HG02852 (cell line): Measurements from ENCODE around the gene LAMC1.
"Not testable (repeated sequence)": the region's sequence is repeated elsewhere in the genome, so short reads cannot be mapped to it uniquely, and the experiment has no call there.

ENCODE experiments used
- ATAC-seq: cut with Tn5 transposase; IDR thresholded peaks from one replicate; pipeline ENCODE4 v1.9.1; 2021; ENCODE audit warnings: mild to moderate bottlenecking, moderate library complexity; ENCODE audit not compliant: unreplicated experiment

LAMC1 gene

GRCh38 chr1:183143576-183144315 is 120.5 kb downstream of the LAMC1 start:
- ATAC-seq = no peak

DNA sequence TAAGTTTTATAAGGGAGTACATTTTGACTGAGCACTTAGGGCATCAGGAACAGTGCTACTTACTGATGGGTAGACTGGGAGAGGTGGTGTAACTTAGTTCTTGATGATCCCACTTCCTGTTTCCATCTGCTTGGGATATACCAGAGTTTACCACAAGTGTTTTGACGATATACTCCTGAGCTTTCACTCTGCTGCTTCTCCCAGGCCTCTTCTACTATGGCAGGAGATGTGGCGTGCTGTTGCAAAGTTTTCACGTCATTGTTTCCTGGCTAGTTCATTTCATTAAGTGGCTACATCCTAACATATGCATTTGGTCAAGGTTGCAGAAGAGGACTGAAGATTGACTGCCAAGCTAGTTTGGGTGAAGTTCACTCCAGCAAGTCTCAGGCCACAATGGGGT is 121.5 kb downstream of the LAMC1 start:
- no peak for ATAC-seq

DNA sequence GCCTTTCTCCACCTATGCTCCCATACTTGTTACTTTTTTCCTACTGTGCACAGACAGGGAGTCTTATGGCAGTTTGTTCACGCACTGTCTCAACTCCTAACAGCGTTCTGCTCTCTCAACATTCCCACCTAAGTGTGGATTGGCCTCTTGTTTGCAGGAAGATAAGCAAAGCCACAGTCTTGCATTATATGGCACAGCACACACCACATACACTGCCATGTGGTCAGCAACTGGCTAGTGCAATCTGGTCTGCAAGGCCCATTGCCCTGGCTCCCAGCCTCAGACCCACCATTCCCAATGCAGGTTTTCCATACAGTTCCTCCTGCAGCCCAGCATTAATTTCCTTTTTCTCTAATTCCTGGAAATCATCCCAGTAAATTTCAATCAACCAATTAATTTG is 124.5 kb downstream of the LAMC1 start:
- no peak for ATAC-seq

GRCh38 chr1:183148599-183148998 is 125.4 kb downstream of the LAMC1 start:
- no peak for ATAC-seq

DNA sequence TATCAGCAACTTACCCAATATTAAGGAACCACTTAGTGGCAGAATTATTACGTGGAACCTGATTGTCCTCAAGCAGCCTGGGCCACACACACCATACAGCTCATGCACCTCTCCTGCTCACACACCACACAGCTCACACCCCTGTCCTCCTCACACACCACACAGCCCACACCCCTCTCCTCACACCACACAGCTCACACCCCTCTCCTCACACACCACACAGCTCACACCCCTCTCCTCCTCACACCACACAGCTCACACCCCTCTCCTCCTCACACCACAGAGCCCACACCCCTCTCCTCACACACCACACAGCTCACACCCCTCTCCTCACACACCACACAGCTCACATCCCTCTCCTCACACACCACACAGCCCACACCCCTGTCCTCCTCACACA is 126.1 kb downstream of the LAMC1 start:
- ATAC-seq = no peak

- ATAC-seq = not testable (repeated sequence)
Observed at GRCh38 chr1:183150032-183150431, 126.8 kb downstream of the LAMC1 start.

GRCh38 chr1:183150445-183150844 is 127.2 kb downstream of the LAMC1 start:
- no peak for ATAC-seq

- no peak for ATAC-seq
Observed at GRCh38 chr1:183152180-183152579, 129.0 kb downstream of the LAMC1 start.

GRCh38 chr1:183155939-183156338 is 132.7 kb downstream of the LAMC1 start:
- no peak for ATAC-seq

DNA sequence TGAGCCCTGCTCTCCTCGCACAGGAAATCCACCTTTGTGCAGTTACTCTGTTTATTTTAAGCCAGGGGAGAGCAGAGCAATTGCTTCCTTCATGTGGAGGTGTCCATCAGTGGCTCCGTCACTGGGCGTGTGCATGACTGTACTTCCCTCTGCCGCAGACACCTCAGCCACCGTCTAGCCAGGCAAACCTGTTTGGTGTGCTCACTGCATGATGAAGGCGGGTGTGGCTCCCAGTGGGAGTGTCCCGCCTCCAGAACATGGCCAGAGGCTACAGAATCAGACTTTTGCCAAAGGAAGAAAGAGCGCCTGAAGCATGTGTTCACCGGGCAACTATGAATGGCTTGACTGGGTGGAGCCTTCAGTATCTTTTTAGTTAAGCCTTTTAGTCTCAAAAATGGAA is 136.7 kb downstream of the LAMC1 start:
- ATAC-seq = no peak

DNA sequence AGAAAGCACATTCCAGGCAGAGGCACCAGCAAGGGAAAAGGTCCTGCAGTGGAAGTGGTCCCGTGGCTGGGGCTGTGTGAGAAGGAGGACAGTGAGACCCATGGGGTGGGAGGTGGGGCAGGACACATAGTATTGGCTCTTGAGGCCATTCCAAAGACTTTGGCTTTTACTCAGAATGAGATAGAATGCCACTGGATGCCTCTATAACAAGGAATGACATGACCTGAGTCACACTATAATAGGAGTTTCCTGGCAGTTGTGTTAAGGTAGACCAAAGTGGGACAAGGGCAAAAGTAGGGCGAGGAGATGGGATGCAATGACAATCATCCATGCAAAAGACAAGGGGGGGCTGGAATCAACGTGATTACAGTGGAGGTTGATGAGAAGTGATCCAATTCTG is 138.2 kb downstream of the LAMC1 start:
- no peak for ATAC-seq

DNA sequence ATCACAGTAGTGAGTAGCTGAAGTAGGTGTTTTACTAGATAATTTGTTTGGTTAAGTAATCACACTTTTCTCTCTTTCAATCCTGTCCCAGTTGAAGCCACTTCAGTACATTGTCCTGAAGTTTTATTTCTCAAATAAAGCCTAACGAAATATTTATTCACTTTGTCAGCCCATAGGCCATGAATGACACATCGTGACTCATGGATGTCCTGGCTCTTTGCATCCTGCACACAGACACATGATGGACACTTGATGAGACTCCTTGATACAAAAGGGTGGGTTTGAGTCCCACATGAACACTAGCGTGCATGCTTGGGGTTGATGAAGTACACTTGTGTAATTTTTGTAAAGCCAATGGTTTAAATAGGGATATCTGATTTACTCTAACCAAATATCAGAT is 140.1 kb downstream of the LAMC1 start:
- ATAC-seq = no peak

DNA sequence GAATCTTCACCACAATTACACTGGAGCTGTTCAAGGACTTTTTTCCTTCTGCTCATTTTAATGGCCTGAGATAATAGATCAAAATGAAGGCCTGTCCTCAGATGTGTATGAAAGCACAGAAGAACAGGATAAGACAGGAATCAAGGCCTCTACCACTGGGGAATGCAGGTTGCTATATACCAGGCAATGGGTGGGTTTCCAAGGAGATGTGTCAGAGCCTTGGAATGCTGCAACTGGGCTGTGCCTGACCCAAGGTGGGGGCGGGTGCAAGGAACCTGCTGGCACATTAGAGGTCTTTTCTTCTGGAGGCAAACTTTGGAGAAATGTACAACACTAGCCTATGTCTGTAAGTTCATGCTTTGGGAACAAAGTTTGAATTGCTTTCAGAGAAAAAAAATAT is 141.1 kb downstream of the LAMC1 start:
- ATAC-seq = no peak

DNA sequence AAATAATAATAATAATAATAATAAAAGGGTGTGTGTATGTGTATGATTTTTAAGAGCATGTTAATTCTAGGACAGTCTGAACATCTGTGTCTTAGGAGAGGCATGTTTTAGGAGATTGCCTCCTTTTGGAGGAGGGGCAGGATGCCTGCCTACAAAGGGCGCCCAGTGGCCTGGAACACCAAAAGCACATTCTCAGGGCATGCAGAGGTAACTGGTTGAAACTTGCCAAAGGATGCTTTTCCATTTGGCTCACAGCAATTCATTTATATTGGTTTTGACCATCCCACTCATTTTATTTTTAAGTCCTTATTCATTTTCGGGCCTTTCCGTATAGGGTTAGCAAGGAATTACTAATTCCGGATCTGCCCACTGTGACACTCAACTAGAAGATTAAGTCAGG is 141.7 kb downstream of the LAMC1 start:
- no peak for ATAC-seq

DNA sequence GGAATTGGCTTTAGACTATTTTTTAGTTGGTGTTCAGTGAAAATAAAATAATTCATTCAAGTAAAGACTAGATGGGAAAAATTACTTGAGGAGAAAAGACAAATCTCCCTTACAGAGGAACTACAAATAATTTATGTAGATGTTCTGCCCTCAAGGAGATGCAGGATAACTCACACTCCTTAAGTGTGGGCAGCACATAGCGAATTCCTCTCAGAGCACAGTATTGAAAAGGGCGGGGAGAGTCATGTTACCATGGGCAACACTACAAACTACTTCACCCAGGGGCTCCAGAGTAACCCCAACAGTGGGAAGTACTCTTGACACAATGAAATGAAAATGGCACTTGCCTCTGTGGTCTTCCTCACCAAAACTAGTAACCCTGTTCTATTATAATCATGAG is 142.2 kb downstream of the LAMC1 start:
- ATAC-seq = no peak

DNA sequence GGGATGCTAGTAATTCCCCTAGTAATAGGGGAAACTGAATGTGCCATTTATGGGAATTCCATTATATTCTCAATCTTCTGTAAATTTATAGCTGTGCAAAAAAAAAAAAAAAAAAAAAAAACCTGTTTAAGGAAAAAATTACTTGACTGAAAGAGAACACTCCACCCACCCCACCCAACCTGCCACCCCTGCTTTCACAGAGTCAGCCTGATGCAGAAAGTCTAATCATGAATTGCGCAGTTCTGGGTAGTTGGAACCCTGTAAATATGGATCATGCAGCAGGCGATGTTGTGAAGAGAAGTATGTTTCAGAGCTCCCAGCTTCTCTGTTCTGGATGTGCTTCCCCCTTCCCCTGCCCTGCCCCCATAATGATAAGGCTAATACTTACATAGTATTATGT is 143.2 kb downstream of the LAMC1 start:
- ATAC-seq = no peak

GRCh38 chr1:183167676-183168075 is 144.5 kb downstream of the LAMC1 start:
- no peak for ATAC-seq

GRCh38 chr1:183168308-183168707 is 145.1 kb downstream of the LAMC1 start:
- ATAC-seq = no peak

DNA sequence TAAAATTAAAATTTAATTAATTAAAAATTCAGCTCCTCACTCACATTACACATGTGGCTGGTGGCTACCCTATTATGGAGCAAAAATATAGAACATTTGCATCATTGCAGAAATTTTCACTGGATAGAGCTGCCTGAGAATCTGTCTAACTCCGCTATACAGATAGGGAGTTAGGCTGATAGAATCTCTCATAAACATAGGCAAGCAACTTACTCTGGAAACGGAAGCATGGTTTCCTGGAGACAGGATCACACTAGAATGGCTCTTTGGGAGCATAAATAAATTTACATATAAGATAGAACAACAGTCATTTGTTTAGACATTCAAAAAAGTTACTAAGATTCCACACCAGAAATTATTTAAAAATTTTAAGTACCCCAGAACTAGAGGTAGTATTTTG is 150.6 kb downstream of the LAMC1 start:
- ATAC-seq = no peak

GRCh38 chr1:183175631-183176030 is 152.4 kb downstream of the LAMC1 start:
- no peak for ATAC-seq

- ATAC-seq = no peak
Observed at GRCh38 chr1:183178545-183178944, 155.3 kb downstream of the LAMC1 start.

GRCh38 chr1:183179033-183179432 is 155.8 kb downstream of the LAMC1 start:
- ATAC-seq = no peak

DNA sequence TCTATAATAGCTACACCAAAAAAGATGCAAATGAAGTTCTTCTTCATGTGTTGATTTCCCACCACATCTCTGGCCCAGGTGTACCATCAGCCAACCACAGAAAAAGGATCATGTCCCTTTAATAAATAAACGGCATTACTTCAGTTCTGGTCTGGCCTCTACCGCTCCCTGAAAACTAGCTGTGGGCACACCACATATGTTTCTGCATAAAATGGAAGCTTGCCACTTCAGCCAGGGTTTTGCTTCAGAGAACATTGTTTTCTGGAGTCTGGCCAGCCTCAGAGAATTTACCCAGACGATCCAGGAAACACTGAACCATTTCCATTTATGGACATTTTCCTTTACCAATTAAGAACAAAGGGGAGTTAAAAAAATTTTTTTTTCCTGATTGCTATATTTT is 157.0 kb downstream of the LAMC1 start:
- no peak for ATAC-seq
